Liver (tissue), 3 donors: ENCODE data around the gene JAM3.

Experiments used
- ATF3 ChIP-seq: IDR thresholded peaks from 2 replicates; pipeline ENCODE4 v1.6.1; 2016; ENCODE audit warnings: antibody characterized with exemption
- CTCF ChIP-seq: fragments of 150-350 bp; IDR thresholded peaks from 2 replicates; pipeline ENCODE4 v1.5.1; 2017; ENCODE audit warnings: improper control_type of control experiment, low read depth, low read length; ENCODE audit not compliant: missing input control
- EGR1 ChIP-seq, 2 donors: IDR thresholded peaks; 2 replicates each; pipeline ENCODE4 v1.6.1; 2016 to 2018; ENCODE audit warnings: antibody characterized with exemption in 2 of 2, low read depth in 2 of 2
- GABPA ChIP-seq, 2 donors: IDR thresholded peaks in 1 of 2; conservative IDR thresholded peaks in 1 of 2; 2 replicates each; pipeline ENCODE4 v1.6.1; 2016; ENCODE audit warnings: antibody characterized with exemption in 2 of 2, mild to moderate bottlenecking in 1 of 2, moderate library complexity in 1 of 2
- HNF4A ChIP-seq, 2 donors: conservative IDR thresholded peaks; 2 replicates each; pipeline ENCODE4 v1.6.1; 2016; ENCODE audit warnings: antibody characterized with exemption in 2 of 2, mild to moderate bottlenecking in 2 of 2
- JUND ChIP-seq, 2 donors: IDR thresholded peaks; 2 replicates each; pipeline ENCODE4 v1.6.1; 2016; ENCODE audit warnings: antibody characterized with exemption in 2 of 2
- RAD21 ChIP-seq, 2 donors: IDR thresholded peaks; 2 replicates each; pipeline ENCODE4 v1.6.1; 2016; ENCODE audit warnings: antibody characterized with exemption in 2 of 2, mild to moderate bottlenecking in 2 of 2
- REST ChIP-seq: IDR thresholded peaks from 2 replicates; pipeline ENCODE4 v1.6.1; 2016; ENCODE audit warnings: antibody characterized with exemption, mild to moderate bottlenecking
- SP1 ChIP-seq: IDR thresholded peaks from 2 replicates; pipeline ENCODE4 v1.6.1; 2018; ENCODE audit warnings: antibody characterized with exemption, mild to moderate bottlenecking
- TAF1 ChIP-seq: conservative IDR thresholded peaks from 2 replicates; pipeline ENCODE4 v1.6.1; 2016; ENCODE audit warnings: antibody characterized with exemption, mild to moderate bottlenecking
- TF ChIP-seq, protein P1 (sequence below): IDR thresholded peaks from 2 replicates; pipeline ENCODE4 v1.6.1; 2016; ENCODE audit warnings: antibody characterized with exemption
- donor health status: healthy.
- donor health status: healthy.

- TF ChIP-seq HNF4A (conservative IDR thresholded peaks at IDR 0.05), result no peak
- no peak for TF ChIP-seq CTCF
- no peak for TF ChIP-seq SP1
- TF ChIP-seq ATF3, result no peak
- TF ChIP-seq GABPA (IDR thresholded peaks at IDR 0.05 in 1 of 2, conservative IDR thresholded peaks at IDR 0.05 in 1 of 2), result no peak
- TF ChIP-seq, protein P1, sequence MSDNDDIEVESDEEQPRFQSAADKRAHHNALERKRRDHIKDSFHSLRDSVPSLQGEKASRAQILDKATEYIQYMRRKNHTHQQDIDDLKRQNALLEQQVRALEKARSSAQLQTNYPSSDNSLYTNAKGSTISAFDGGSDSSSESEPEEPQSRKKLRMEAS, result no peak
- no peak for TF ChIP-seq JUND (IDR thresholded peaks at IDR 0.05)
- no peak for TF ChIP-seq REST
- no peak for TF ChIP-seq EGR1 (IDR thresholded peaks at IDR 0.05; ENCODE audit: low read depth in 2 of 2)
- no peak for TF ChIP-seq RAD21 (IDR thresholded peaks at IDR 0.05)
- TF ChIP-seq TAF1, result no peak
These were observed 36.3 kb upstream of the JAM3 start for GRCh38 chr11:134032501-134033091.
